WTC11 (cell line): Measurements from ENCODE around the gene PGP. TPM values are rescaled to one million over a fixed set of nuclear protein-coding genes. Genes with fewer than 3 reads are reported as not detected.

Source experiments
- ATAC-seq: fragments of 200-7000 bp; cut with Tn5 transposase; 2 replicates; pipeline ENCODE4 v1.10.0; 2021; ENCODE audit warnings: mild to moderate bottlenecking, moderate library complexity
- CTCF ChIA-PET: fragments of 300-600 bp; sonication (Branson Sonifier 250); formaldehyde crosslinking; loops from one replicate; lab custom pipeline; 2021; ENCODE audit warnings: antibody characterized with exemption; lab: Charles Lee
- POLR2A ChIA-PET: fragments of 350-600 bp; sonication (Branson Sonifier 250); formaldehyde crosslinking; loops from one replicate; lab custom pipeline; 2021; ENCODE audit warnings: antibody characterized with exemption; lab: Charles Lee
- DNase-seq: peaks from one replicate; pipeline ENCODE4 v3.0.0; 2021; ENCODE audit warnings: low spot score
- H3K27ac Mint-ChIP-seq: 2 replicates; pipeline ENCODE4 v1.8.0; 2021; ENCODE audit warnings: mixed read lengths
- H3K27me3 Mint-ChIP-seq: 2 replicates; pipeline ENCODE4 v1.8.0; 2021; ENCODE audit warnings: low read depth, mild to moderate bottlenecking, moderate library complexity, mixed read lengths
- H3K36me3 Mint-ChIP-seq: 2 replicates; pipeline ENCODE4 v1.8.0; 2021; ENCODE audit warnings: mixed read lengths
- H3K4me1 Mint-ChIP-seq: 2 replicates; pipeline ENCODE4 v1.8.0; 2022; ENCODE audit warnings: mixed read lengths
- H3K4me3 Mint-ChIP-seq: 2 replicates; pipeline ENCODE4 v1.8.0; 2021; ENCODE audit warnings: mild to moderate bottlenecking, moderate library complexity, mixed read lengths
- H3K9me3 Mint-ChIP-seq: 2 replicates; pipeline ENCODE4 v1.8.0; 2021; ENCODE audit warnings: mixed read lengths
- JUN ChIP-seq: sonication (generic); formaldehyde crosslinking; IDR thresholded peaks from 2 replicates; pipeline ENCODE4 v1.8.0; 2023; ENCODE audit warnings: mild to moderate bottlenecking, missing genetic modification reagents
- KAT7 ChIP-seq: sonication (generic); formaldehyde crosslinking; IDR thresholded peaks from 2 replicates; pipeline ENCODE4 v1.8.1; 2023; ENCODE audit warnings: missing genetic modification reagents, mild to moderate bottlenecking, borderline replicate concordance
- NFE2L1 ChIP-seq: sonication (generic); formaldehyde crosslinking; IDR thresholded peaks from 2 replicates; pipeline ENCODE4 v1.8.1; 2023; ENCODE audit warnings: missing genetic modification reagents
- NFYB ChIP-seq: sonication (generic); formaldehyde crosslinking; conservative IDR thresholded peaks from 2 replicates; pipeline ENCODE4 v1.8.0; 2022; ENCODE audit warnings: low read depth, missing genetic modification reagents
- OVOL2 ChIP-seq: fragments of 250-450 bp; sonication (Bioruptor Pico); IDR thresholded peaks from 2 replicates; pipeline ENCODE4 v1.9.0; 2021; ENCODE audit warnings: mild to moderate bottlenecking, borderline replicate concordance
- RORB ChIP-seq: fragments of 250-450 bp; sonication (Bioruptor Pico); IDR thresholded peaks from 2 replicates; pipeline ENCODE4 v1.9.0; 2021; ENCODE audit warnings: mild to moderate bottlenecking
- TEAD4 ChIP-seq: sonication (generic); formaldehyde crosslinking; IDR thresholded peaks from 2 replicates; pipeline ENCODE4 v1.8.0; 2022; ENCODE audit warnings: mild to moderate bottlenecking, missing genetic modification reagents
- ZNF138 ChIP-seq: sonication (generic); formaldehyde crosslinking; conservative IDR thresholded peaks from 2 replicates; pipeline ENCODE4 v1.8.1; 2022; ENCODE audit warnings: mild to moderate bottlenecking, moderate library complexity, missing genetic modification reagents
- ZNF423 ChIP-seq: fragments of 250-450 bp; sonication (Bioruptor Pico); IDR thresholded peaks from 2 replicates; pipeline ENCODE4 v2.1.2; 2022; ENCODE audit warnings: mild to moderate bottlenecking, moderate library complexity
- ZNF671 ChIP-seq: fragments of 250-450 bp; sonication (Bioruptor Pico); IDR thresholded peaks from 2 replicates; pipeline ENCODE4 v1.8.0; 2021; ENCODE audit warnings: mild to moderate bottlenecking
- total RNA-seq: library from RNA; stranded (reverse); gene quantifications from 3 replicates; pipeline ENCODE4 v1.2.3, GENCODE V29; 2021
- TF ChIP-seq, protein P1 (sequence below): sonication (generic); formaldehyde crosslinking; IDR thresholded peaks from 2 replicates; pipeline ENCODE4 v1.8.0; 2022; ENCODE audit warnings: mild to moderate bottlenecking, missing genetic modification reagents
- TF ChIP-seq, protein P2 (sequence below): sonication (generic); formaldehyde crosslinking; IDR thresholded peaks from 2 replicates; pipeline ENCODE4 v1.8.0; 2022; ENCODE audit warnings: mild to moderate bottlenecking, missing genetic modification reagents
- TF ChIP-seq, protein P3 (sequence below): fragments of 250-450 bp; sonication (Bioruptor Pico); conservative IDR thresholded peaks from 2 replicates; pipeline ENCODE4 v1.9.0; 2021; ENCODE audit warnings: mild to moderate bottlenecking
- TF ChIP-seq, protein P4 (sequence below): sonication (generic); formaldehyde crosslinking; conservative IDR thresholded peaks from 2 replicates; pipeline ENCODE4 v1.8.1; 2023; ENCODE audit warnings: mild to moderate bottlenecking, low read depth, missing genetic modification reagents, moderate library complexity
- TF ChIP-seq, protein P5 (sequence below): sonication (generic); formaldehyde crosslinking; IDR thresholded peaks from 2 replicates; pipeline ENCODE4 v1.8.1; 2022; ENCODE audit warnings: missing genetic modification reagents, borderline replicate concordance
- TF ChIP-seq, protein P6 (sequence below): sonication (generic); formaldehyde crosslinking; IDR thresholded peaks from 2 replicates; pipeline ENCODE4 v1.8.1; 2023; ENCODE audit warnings: mild to moderate bottlenecking, moderate library complexity, missing genetic modification reagents
- TF ChIP-seq, protein P7 (sequence below): sonication (generic); formaldehyde crosslinking; IDR thresholded peaks from 2 replicates; pipeline ENCODE4 v1.8.1; 2022; ENCODE audit warnings: mild to moderate bottlenecking, missing genetic modification reagents, moderate library complexity, borderline replicate concordance
- TF ChIP-seq, protein P8 (sequence below): sonication (generic); formaldehyde crosslinking; conservative IDR thresholded peaks from 2 replicates; pipeline ENCODE4 v1.8.1; 2022; ENCODE audit warnings: mild to moderate bottlenecking, missing genetic modification reagents
- TF ChIP-seq, protein P9 (sequence below): sonication (generic); formaldehyde crosslinking; IDR thresholded peaks from 2 replicates; pipeline ENCODE4 v1.8.1; 2023; ENCODE audit warnings: mild to moderate bottlenecking, missing genetic modification reagents

The PGP gene
- total RNA-seq, 1 experiment from 2014 or later: 39.5 TPM

DNA sequence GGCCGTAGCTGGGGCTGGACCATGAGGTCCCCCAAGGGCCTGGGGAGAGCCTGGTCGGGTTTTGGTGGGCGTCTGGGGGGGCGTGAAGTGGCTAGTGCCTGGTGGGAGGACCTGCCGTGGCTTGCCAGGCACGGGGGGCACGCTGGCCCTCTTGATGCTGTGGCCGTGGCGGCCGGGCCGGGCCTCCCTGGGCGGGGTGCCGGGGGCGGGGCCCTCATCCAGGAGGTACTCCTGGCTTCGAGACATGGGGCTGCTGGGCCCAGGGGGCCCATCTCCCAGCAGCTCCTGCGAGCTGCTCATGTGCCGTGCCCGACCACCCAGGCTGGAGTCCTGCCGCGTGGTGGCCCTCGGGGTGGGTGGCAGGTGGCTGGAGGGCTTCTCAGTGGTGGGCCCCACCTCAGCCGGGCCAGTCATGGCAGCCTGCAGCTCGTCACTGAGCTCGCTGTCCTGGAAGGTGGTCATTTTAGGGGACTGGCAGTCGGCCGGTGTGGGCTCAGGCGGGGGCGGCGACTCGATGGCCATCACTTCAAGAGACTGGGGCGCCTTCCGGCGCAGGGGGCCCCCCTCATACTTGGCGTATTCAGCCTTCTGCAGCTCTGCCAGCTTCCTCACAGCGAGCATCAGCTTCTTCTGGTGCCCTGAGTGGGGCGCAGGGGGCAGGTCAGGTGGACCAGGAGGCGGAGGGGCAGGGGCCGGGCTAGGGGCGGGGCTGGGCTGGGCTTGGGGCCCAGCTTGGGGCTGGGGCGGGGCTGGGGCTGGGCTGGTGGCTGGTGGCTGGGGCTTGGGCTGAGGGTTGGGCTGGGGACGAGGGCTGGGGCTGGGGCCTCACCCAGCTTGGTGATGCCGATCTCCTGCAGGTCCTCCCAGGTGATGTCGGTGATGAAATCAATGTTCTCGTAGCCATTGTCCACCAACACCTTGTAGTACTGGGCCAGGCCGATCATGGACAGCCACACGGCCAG lies 33.4 kb downstream of the PGP start:
- ATAC-seq (peak; percentile 12), DNase-seq (peak; percentile 53)
- Mint-ChIP-seq H3K9me3 (no peaks in the 10 kb centered on the region), H3K36me3 (peaks cover under 1% of the 10 kb centered on the region; the same call in 1 of the 2 replicates), H3K27ac (no peak overlapping the region), H3K4me1 (0 out of 2 replicates have a peak, but pooled peaks cover 3% of the 10 kb centered on the region), H3K27me3 (no peaks in the 10 kb centered on the region)
- CTCF ChIA-PET: interaction anchor here (5.7 kb wide), 1 partner anchor 13 kb away, joined by 24 read pairs; no protein-coding TSS in a partner anchor
- POLR2A ChIA-PET: interaction anchor here (0.9 to 1.3 kb wide), 2 partner anchors 26 to 45 kb away, joined by 4 to 5 read pairs; partner anchors contain the start of gene TRAF7
- TF ChIP-seq, protein P1, sequence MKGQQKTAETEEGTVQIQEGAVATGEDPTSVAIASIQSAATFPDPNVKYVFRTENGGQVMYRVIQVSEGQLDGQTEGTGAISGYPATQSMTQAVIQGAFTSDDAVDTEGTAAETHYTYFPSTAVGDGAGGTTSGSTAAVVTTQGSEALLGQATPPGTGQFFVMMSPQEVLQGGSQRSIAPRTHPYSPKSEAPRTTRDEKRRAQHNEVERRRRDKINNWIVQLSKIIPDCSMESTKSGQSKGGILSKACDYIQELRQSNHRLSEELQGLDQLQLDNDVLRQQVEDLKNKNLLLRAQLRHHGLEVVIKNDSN: no peak
- TF ChIP-seq, protein P2, sequence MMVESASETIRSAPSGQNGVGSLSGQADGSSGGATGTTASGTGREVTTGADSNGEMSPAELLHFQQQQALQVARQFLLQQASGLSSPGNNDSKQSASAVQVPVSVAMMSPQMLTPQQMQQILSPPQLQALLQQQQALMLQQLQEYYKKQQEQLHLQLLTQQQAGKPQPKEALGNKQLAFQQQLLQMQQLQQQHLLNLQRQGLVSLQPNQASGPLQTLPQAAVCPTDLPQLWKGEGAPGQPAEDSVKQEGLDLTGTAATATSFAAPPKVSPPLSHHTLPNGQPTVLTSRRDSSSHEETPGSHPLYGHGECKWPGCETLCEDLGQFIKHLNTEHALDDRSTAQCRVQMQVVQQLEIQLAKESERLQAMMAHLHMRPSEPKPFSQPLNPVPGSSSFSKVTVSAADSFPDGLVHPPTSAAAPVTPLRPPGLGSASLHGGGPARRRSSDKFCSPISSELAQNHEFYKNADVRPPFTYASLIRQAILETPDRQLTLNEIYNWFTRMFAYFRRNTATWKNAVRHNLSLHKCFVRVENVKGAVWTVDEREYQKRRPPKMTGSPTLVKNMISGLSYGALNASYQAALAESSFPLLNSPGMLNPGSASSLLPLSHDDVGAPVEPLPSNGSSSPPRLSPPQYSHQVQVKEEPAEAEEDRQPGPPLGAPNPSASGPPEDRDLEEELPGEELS (CRISPR knock-in tag): no peak
- no peak for TF ChIP-seq NFE2L1 (CRISPR knock-in tag)
- TF ChIP-seq ZNF423 (CRISPR knock-in tag): no peak
- TF ChIP-seq ZNF138 (CRISPR knock-in tag): no peak
- TF ChIP-seq, protein P3, sequence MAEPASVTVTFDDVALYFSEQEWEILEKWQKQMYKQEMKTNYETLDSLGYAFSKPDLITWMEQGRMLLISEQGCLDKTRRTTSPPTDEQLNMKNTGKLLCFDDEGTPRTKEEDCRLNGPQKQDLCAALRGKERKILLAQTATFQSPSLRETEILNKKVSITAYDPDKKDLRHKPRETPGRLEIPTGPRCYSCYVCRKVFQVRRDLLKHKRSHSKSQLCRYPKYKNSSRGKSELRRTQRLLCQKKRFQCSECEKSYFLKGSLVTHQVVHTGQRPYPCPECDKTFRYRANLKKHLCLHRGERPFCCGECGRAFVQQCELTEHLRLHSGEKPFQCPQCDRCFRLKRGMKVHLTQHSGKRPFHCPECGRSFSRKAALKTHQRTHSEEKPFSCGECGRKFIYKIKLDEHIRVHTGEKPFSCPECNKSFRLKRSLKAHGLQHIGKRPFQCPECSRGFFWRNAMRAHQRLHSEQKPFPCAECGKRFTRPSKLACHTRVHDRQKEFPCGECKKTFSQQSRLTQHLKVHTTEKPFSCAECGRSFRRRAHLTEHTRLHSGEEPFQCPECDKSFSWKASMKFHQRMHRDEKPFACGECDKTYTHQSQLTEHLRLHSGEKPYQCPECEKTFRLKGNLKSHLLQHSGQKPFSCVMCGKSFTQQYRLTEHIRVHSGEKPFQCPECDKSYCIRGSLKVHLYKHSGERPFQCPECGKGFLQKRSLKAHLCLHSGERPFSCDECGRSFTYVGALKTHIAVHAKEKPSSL (CRISPR knock-in tag): no peak
- no peak for TF ChIP-seq TEAD4 (CRISPR knock-in tag)
- TF ChIP-seq, protein P4, sequence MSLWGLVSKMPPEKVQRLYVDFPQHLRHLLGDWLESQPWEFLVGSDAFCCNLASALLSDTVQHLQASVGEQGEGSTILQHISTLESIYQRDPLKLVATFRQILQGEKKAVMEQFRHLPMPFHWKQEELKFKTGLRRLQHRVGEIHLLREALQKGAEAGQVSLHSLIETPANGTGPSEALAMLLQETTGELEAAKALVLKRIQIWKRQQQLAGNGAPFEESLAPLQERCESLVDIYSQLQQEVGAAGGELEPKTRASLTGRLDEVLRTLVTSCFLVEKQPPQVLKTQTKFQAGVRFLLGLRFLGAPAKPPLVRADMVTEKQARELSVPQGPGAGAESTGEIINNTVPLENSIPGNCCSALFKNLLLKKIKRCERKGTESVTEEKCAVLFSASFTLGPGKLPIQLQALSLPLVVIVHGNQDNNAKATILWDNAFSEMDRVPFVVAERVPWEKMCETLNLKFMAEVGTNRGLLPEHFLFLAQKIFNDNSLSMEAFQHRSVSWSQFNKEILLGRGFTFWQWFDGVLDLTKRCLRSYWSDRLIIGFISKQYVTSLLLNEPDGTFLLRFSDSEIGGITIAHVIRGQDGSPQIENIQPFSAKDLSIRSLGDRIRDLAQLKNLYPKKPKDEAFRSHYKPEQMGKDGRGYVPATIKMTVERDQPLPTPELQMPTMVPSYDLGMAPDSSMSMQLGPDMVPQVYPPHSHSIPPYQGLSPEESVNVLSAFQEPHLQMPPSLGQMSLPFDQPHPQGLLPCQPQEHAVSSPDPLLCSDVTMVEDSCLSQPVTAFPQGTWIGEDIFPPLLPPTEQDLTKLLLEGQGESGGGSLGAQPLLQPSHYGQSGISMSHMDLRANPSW (CRISPR knock-in tag): no peak
- TF ChIP-seq, protein P5, sequence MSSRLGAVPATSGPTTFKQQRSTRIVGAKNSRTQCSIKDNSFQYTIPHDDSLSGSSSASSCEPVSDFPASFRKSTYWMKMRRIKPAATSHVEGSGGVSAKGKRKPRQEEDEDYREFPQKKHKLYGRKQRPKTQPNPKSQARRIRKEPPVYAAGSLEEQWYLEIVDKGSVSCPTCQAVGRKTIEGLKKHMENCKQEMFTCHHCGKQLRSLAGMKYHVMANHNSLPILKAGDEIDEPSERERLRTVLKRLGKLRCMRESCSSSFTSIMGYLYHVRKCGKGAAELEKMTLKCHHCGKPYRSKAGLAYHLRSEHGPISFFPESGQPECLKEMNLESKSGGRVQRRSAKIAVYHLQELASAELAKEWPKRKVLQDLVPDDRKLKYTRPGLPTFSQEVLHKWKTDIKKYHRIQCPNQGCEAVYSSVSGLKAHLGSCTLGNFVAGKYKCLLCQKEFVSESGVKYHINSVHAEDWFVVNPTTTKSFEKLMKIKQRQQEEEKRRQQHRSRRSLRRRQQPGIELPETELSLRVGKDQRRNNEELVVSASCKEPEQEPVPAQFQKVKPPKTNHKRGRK: no peak
- TF ChIP-seq, protein P6, sequence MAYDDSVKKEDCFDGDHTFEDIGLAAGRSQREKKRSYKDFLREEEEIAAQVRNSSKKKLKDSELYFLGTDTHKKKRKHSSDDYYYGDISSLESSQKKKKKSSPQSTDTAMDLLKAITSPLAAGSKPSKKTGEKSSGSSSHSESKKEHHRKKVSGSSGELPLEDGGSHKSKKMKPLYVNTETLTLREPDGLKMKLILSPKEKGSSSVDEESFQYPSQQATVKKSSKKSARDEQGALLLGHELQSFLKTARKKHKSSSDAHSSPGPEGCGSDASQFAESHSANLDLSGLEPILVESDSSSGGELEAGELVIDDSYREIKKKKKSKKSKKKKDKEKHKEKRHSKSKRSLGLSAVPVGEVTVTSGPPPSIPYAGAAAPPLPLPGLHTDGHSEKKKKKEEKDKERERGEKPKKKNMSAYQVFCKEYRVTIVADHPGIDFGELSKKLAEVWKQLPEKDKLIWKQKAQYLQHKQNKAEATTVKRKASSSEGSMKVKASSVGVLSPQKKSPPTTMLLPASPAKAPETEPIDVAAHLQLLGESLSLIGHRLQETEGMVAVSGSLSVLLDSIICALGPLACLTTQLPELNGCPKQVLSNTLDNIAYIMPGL (CRISPR knock-in tag): no peak
- TF ChIP-seq KAT7 (CRISPR knock-in tag): no peak
- no peak for TF ChIP-seq JUN (CRISPR knock-in tag)
- TF ChIP-seq, protein P7, sequence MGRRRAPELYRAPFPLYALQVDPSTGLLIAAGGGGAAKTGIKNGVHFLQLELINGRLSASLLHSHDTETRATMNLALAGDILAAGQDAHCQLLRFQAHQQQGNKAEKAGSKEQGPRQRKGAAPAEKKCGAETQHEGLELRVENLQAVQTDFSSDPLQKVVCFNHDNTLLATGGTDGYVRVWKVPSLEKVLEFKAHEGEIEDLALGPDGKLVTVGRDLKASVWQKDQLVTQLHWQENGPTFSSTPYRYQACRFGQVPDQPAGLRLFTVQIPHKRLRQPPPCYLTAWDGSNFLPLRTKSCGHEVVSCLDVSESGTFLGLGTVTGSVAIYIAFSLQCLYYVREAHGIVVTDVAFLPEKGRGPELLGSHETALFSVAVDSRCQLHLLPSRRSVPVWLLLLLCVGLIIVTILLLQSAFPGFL (CRISPR knock-in tag): no peak
- TF ChIP-seq NFYB: no peak
- TF ChIP-seq, protein P8, sequence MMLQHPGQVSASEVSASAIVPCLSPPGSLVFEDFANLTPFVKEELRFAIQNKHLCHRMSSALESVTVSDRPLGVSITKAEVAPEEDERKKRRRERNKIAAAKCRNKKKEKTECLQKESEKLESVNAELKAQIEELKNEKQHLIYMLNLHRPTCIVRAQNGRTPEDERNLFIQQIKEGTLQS (CRISPR knock-in tag): no peak
- no peak for TF ChIP-seq OVOL2 (CRISPR knock-in tag)
- TF ChIP-seq, protein P9, sequence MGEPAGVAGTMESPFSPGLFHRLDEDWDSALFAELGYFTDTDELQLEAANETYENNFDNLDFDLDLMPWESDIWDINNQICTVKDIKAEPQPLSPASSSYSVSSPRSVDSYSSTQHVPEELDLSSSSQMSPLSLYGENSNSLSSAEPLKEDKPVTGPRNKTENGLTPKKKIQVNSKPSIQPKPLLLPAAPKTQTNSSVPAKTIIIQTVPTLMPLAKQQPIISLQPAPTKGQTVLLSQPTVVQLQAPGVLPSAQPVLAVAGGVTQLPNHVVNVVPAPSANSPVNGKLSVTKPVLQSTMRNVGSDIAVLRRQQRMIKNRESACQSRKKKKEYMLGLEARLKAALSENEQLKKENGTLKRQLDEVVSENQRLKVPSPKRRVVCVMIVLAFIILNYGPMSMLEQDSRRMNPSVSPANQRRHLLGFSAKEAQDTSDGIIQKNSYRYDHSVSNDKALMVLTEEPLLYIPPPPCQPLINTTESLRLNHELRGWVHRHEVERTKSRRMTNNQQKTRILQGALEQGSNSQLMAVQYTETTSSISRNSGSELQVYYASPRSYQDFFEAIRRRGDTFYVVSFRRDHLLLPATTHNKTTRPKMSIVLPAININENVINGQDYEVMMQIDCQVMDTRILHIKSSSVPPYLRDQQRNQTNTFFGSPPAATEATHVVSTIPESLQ (CRISPR knock-in tag): no peak
- no peak for TF ChIP-seq ZNF671 (CRISPR knock-in tag)
- TF ChIP-seq RORB (CRISPR knock-in tag): no peak
- TF ChIP-seq, all 79 proteins: peak for 0
- H3K4me3 Mint-ChIP-seq: no peak overlapping the region
